Epithelial cell of prostate (primary cell): Measurements from ENCODE around the gene CARM1.

Experiments
- DNase-seq: peaks from one replicate; pipeline ENCODE4 v3.0.0-alpha.2; 2011; ENCODE audit warnings: low read depth, low spot score
- H3K27ac ChIP-seq: fragments of 450-650 bp; 2 replicates; pipeline ENCODE4 v1.5.1; 2017; ENCODE audit warnings: mild to moderate bottlenecking

Gene CARM1

GRCh38 chr19:10964903-10965302, 93.5 kb downstream of the CARM1 start:
- DNase-seq: no peak
- H3K27ac ChIP-seq: no peak overlapping the region

DNA sequence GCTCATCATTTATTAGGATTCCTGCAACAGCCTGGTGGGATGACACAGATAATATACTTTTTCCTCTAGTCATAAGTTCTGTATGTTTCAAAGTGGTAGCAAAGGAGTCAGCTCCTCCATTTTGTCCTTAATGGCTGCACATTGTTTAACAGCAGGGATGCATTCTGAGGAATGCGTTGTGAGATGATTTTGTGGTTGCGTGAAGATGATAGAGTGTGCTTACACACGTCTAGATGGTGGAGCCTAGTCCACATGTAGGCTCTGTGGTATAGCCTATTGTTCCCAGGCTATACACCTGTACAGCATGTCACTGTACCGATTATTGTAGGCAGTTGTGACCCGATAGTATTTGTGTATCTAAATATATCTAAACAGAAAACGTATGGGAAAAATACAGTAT, 94.0 kb downstream of the CARM1 start:
- H3K27ac ChIP-seq: no peak overlapping the region
- no peak for DNase-seq

GRCh38 chr19:10966809-10967208, 95.5 kb downstream of the CARM1 start:
- H3K27ac ChIP-seq: no peak overlapping the region
- DNase-seq: no peak

- H3K27ac ChIP-seq: no peak overlapping the region
- DNase-seq: no peak
Measured at GRCh38 chr19:10968527-10969135, 97.3 kb downstream of the CARM1 start.

DNA sequence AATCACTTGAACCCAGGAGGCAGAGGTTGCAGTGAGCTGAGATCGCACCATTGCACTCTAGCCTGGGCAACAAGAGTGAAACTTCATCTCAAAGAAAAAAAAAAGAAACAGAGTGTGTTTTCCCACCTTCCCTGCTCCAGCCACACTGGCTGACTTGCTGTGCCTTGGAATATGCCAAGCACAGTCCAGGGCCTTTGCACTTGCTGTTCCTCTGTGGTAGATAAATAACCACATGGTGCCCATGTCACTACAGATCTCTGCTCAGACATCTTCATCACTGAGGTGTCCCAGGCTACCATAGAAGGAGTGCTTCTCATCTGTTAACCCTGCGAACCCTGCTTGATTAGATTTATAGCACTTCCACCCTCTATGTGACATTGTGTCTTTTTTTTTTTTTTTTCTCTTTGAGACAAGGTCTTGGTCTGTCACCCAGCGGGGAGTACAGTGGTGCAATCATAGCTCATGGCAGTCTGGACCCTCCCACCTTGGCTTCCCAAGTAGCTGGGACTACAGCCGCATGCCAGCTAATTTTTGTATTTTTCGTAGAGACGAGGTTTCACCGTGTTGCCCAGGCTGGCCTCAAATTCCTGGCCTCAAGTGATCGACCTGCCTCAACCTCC, 99.9 kb downstream of the CARM1 start:
- no peak for DNase-seq

More for the DNA sequence above, 99.9 kb downstream of the CARM1 start:
- H3K27ac ChIP-seq: no peak overlapping the region
